Brain pericyte (primary cell): Measurements from ENCODE around the gene SPHK2.
"Not testable (repeated sequence)": the region's sequence is repeated elsewhere in the genome, so short reads cannot be mapped to it uniquely, and the experiment has no call there.

ENCODE experiments used
- DNase-seq: peaks from one replicate; pipeline ENCODE4 v3.0.0-alpha.2; 2012; ENCODE audit warnings: low read depth, low spot score

The SPHK2 gene

DNA sequence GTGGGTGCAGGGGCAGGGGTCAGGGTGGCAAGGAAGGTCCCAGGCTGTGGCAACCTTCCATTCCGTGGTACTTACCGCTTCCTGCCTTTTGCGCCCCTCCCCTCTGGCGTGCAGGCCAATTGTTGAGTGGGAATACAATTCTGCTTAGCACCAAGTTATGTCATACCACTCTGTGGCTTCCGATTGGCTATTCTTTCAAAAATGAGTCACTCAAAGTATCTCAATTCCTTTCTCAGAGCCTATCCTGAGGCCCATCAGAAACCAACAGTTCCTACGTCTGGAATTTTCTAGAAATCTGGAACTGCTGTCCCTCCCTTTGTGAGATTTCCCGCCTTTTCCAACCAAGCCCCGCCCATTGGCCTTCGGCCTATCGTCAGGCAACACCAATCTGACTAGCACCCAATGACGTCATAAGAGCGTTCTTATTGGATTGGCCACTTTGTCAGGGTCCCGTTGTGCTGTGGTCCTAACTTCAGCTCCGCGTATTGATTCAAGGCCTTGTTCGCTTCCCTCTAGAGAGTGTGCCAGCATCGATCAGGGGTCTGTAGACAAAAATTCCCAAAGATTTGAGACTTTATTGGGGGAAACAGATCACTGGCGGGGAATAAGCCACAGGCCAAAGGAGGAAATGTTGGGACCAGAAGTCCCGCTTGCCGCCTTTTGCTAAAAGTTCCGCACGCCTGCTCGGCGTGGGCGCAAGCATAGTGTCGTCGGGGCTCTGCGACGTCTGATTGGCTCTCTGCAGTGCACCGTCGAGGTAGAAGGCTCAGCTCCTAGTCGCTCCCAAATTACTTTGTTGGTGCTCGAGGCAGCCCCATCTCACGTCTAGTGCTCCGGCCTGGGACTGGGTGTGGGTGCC is 41.8 kb downstream of the SPHK2 start:
- DNase-seq = peak; percentile 69

- DNase-seq = no peak
Measured at GRCh38 chr19:48661711-48662090, 42.4 kb downstream of the SPHK2 start.

DNA sequence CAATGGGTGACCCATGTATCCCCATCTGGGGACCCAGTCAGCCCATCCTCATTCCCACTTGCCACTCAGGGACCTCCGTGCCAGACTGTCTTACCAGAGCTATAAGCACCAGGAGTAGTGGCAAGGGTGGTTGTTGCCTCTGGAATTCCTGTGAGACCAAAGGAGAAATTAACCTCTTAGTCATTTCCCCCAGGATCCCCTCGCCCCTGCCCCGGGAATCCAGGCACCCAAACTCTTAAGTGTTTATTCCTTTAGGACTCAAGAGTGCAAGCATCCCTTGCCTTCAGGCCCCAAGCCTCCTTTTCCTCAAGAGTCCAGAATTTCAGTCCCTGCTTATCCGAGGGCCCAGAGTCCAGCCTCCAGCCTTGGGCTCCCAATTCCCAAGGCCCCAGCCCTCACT is 44.4 kb downstream of the SPHK2 start:
- DNase-seq = no peak

- no peak for DNase-seq
Measured at GRCh38 chr19:48664476-48664875, 45.2 kb downstream of the SPHK2 start.

DNA sequence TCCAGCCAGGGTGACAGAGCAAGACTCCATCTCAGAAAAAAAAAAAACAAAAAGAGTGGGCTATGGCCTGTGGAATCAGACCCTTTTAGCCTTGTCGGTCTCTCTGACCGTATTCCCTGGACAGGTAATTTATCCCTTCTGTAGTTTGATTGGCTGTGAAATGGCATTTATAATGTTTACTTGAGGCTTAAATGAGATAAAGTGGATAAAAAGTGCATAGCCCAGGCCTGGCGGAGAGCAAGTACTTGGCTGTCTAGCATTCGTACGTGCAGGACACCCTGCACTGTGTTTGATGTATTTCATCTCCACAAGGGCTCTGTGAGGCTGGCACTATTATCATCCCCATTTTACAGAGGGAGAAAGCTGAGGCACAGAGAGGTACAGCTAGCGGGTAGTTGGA is 46.5 kb downstream of the SPHK2 start:
- DNase-seq = no peak

DNA sequence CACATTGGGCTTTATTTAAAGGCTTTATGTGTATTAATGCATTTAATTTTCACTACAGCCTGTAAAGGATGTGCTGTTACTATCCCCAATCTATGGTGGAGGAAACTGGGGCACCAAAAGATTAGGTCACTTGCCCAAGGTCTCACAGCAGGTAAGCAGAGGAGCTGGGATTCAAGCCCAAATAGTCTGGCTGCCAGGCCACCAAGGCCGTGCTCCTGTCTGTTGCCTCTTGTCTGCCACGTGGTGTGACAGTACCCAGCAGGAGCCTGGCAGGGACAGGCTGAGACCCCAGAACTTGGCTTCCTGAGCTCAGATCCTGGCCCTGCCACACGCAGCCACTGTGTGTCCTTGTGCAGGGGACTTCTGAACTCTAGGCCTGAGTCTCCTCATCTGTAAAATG is 49.0 kb downstream of the SPHK2 start:
- DNase-seq = no peak

- no peak for DNase-seq
Measured at GRCh38 chr19:48668761-48669160, 49.5 kb downstream of the SPHK2 start.

DNA sequence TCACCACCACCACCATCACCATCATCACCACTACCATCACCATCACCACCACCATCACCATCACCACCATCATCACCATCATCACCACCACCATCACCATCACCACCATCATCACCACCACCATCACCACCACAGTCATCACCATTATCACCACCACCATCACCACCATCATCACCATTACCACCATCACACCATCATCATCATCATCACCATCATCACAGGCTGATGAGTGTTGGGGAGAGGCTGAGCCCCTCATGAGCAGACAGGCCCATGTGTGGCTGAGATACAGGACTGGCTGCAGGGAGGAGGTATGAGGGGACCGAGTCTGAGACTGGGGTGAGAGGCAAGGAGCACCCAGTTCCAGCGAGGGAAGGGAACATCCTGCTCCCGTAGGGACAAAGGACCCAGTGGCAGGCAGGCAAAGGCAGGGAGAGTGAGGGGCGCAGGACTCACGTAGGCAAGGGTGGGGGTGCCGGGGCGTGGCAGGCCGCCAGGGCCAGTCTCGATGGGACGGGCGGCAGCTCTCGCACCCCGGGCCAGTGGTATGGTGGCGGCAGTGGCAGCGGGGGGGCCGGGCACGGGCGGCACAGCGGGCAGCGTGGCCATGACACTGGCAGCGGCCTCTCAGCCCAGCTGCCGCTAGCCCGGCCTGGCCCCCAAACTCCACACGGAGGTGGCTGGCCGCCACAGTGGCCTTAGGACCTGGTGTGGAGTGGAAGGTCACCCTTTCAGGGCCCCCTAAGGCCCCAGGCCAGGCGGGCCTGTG is 50.8 kb downstream of the SPHK2 start:
- DNase-seq = no peak

- DNase-seq = no peak
Measured at GRCh38 chr19:48670699-48671445, 51.6 kb downstream of the SPHK2 start.

- no peak for DNase-seq
Measured at GRCh38 chr19:48671446-48671995, 52.2 kb downstream of the SPHK2 start.

DNA sequence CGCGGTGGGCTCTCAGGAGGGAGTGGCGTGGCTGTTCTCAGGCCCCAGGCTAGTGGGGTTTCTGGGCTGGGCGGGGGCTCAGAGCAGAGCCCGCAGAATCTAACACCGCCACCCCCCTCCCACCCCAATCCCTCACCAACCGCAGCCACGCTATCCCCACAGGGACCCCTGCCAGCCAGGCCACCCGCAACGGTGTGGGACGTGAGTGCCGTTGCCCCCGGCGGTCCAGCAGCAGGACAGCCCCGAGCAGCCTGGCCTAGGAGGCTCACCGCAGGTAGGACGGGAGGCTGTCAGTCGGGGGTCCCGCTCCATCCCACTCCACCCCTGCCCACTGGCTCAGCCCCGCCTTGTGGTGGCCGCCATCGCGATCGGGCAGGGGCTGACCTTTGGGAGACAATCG is 53.7 kb downstream of the SPHK2 start, which contains the start of gene NTN5:
NTN5 (minus strand) TSS at position 24 of the 400 bp plus-strand sequence. CDS start 2,031 bp downstream, outside the sequence.
- no peak for DNase-seq

DNA sequence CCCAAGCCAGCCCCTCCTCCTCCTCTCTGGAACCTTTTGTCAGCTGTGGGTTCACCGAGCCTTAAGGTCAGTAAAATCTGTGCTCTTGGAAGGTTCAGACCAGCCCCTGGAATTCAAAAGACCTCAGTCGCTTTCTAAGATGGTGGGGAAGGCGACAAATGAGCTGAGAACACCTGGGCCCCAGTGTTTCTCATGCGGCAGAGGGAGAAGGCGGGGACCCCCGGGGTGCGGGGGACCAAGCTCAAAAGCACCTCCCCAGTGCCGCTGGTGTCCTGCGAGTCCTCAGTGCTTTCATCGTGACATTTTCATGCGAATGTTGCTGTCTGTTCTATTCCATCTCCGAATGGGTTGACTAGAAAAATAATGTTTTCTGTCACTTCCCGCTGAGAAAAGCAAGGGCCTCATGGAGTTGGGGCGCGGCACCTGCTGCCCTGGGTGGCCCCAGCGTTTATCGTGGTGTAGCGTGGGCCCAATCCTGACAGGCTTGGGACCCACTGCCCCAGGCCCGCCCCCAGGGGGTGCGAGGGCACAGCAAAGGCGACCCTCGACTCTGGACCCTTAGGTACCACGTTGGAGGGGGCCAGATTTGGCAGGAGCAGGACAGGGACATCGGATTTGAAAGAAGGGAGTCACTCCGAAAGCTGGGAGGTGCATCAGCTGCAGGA is 54.3 kb downstream of the SPHK2 start:
- no peak for DNase-seq

GRCh38 chr19:48674216-48674809 is 55.0 kb downstream of the SPHK2 start:
- DNase-seq = no peak

DNA sequence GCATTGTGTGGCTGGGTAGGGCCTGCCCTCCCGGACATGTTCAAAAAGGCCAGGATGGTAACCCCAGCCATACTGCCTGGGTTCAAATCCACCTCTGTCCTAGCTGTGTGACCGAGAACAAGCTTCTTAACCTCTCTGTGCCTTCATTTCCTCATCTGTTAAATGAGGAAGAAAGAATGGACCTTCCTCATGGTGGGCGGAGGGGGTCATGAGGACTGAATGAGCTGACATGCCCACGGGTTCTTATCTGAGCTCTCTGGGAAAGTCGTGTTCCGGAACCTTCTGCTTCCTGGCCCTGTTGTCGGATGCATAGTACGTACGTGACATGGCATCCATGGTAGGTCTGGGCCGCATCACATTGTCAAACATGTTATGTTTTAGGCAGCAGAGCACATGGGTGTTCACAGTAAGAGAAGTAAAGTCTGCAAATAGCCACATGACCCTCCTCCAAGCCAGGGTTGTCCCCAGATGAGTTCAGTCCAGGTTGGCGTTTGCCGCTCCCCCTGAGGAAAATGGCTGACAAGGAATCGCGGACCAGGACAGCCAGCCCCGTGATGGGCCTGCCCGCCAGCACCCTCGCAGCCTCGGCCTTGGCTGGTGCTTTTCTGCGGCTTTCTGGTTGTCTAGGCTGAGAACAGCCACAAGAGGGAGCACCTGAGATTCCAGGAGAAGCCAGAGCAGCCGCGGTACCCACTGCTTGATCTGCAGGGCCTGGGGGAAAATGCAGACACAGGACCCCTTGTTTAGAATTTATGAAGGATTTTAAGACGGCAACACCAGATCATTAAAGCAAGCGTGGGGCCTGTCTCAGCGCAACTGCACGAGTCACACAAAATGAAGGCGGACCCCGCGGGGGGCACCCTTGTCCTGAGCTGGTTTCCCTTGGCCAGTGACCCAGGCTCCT is 55.9 kb downstream of the SPHK2 start:
- DNase-seq = peak; percentile 38

DNA sequence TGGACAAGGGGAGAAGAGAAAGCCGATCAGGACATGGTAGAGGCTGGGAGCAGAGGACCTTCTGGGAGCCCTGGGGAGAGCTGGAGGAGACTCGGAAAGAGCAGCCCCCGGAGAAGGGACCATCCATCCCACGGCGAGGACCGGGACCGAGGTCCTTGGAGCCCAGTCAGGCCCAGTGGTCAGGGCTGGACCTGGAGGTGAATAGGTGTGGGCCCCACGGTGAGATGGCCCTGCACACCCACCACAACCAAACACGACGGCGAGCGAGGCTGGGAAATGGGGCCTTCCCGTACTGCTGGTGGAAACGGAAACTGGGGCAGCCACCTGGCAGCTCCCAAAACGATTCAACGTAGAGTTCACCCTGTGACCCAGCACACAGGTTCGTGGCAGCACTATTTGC is 57.2 kb downstream of the SPHK2 start:
- DNase-seq = no peak

DNA sequence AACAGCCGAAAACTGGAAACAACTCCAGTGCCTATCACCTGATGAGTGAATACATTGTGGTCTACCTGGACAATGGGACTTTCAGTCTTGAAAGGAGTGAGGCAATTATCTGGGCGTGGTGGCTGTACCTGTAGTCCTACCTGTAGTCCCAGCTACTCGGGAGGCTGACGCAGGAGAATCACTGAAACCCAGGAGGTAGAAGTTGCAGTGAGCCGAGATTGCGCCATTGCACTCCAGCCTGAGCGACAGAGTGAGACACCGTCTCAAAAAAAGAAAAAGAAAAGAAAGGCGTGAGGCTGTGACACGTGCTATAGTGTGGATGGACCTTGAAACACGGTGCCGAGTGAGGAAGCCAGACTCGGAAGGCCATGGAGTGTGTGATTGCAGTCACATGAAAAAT is 57.6 kb downstream of the SPHK2 start:
- DNase-seq = no peak

- no peak for DNase-seq
Measured at GRCh38 chr19:48678201-48678600, 58.9 kb downstream of the SPHK2 start.

GRCh38 chr19:48680006-48680405 is 60.7 kb downstream of the SPHK2 start:
- DNase-seq = not testable (repeated sequence)
